ENCODE measurements around the gene B3GNT2. TPM values are rescaled to one million over a fixed set of nuclear protein-coding genes. Genes with fewer than 3 reads are reported as not detected.

Gene B3GNT2
- total and polyA plus RNA-seq, 7 donors, result 12.3 to 25.8 (median 19.3) TPM

DNA sequence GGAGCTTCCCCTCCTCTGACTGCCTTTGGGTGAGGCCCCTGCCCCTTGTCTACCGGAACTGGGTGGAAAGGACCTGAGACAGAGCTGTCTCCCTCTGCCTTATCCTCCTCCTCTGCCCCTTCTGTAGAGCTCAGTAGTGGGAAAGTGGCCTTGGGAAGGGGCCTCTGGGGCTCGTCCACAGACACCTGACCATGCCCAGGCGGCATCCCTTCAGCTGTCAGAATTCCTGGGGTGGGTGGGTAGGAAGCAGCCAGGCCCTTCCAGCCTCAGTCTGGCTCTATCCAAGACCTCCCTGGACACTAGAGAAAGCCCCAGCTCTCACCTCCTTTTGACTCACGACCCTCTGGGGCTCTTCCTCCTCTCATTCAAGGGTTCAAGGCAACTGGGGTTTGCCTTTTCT is 35.6 kb downstream of the B3GNT2 start:
- no peaks in the 10 kb centered on the region for H3K27me3 ChIP-seq
- intact Hi-C loops (cut with DNase I), result no loop called here
- no peak for DNase-seq
- H3K27ac ChIP-seq, result no peak overlapping the region
- 74 to 87% methylated on average over 4 of the region's 4 CpGs for WGBS, 2 donors
- H3K9me3 ChIP-seq, result no peaks in the 10 kb centered on the region
- H3K4me3 ChIP-seq, result no peak overlapping the region
- no peaks in the 10 kb centered on the region for H3K36me3 ChIP-seq
- H3K4me1 ChIP-seq, result peaks cover 0 to 4% (median 0%) of the 10 kb centered on the region in 4 donors
- TF ChIP-seq POLR2A (IDR thresholded peaks at IDR 0.05) (no peak), EP300 (IDR thresholded peaks at IDR 0.05) (no peak), POLR2AphosphoS5 (IDR thresholded peaks at IDR 0.05) (no peak)
- TF ChIP-seq, protein P1, sequence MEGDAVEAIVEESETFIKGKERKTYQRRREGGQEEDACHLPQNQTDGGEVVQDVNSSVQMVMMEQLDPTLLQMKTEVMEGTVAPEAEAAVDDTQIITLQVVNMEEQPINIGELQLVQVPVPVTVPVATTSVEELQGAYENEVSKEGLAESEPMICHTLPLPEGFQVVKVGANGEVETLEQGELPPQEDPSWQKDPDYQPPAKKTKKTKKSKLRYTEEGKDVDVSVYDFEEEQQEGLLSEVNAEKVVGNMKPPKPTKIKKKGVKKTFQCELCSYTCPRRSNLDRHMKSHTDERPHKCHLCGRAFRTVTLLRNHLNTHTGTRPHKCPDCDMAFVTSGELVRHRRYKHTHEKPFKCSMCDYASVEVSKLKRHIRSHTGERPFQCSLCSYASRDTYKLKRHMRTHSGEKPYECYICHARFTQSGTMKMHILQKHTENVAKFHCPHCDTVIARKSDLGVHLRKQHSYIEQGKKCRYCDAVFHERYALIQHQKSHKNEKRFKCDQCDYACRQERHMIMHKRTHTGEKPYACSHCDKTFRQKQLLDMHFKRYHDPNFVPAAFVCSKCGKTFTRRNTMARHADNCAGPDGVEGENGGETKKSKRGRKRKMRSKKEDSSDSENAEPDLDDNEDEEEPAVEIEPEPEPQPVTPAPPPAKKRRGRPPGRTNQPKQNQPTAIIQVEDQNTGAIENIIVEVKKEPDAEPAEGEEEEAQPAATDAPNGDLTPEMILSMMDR (IDR thresholded peaks at IDR 0.05), result no peak

DNA sequence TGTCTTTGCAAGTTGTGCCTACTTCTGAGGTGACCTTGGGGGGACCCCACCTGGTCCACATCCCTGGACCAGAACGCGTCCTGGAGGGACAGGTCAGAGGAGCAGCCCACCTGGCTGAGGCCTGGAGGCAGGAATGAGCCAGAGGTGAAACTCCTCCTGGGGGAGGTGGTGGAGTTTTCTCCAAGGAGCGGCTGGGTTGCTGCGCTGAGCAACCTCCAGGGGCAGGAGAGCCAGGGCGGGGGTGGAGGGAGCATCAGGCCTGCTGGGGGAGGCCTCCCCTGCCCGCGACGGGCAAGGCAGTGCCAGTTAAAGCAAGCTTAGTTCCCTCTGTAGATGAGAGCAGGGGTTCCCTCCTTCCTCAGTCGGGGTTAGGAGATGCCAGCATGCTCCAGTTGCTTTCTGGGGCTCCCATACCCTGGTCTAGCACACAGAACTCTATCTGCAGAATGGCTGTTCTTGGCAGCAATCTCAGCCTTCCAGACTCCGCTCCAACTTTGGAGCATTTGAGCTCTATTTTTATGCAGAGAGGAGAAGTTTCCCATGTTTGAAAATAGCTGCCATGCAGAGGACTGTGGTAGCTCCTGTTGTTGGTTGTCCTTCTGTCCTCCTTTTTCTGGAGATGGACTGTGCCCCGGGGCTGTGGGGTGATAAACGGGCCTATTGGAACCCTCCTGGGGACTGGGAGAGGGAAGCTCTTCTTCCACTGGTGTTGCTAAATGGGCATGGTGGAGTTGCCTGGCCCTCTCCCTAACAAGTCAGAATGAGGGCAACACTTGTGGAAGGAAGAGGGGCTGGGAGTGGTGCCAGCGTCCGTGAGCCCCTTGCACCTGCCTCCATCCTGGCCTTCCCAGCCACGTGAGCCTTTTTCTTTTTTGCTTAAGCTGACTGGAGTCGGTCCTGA is 39.1 kb downstream of the B3GNT2 start:
- intact Hi-C loops (cut with DNase I), result no loop called here
- Histone ChIP-seq H3K9me3 (no peaks in the 10 kb centered on the region), H3K27me3 (no peaks in the 10 kb centered on the region), H3K27ac (no peak overlapping the region), H3K36me3 (no peaks in the 10 kb centered on the region), H3K4me1 (peaks cover 0 to 4% (median 0%) of the 10 kb centered on the region in 4 donors), H3K4me3 (no peak overlapping the region)
- DNase-seq, result no peak
- 89 to 93% methylated on average over 16 of the region's 16 CpGs for WGBS, 2 donors
- TF ChIP-seq POLR2AphosphoS5 (IDR thresholded peaks at IDR 0.05), result no peak
- no peak for TF ChIP-seq EP300 (IDR thresholded peaks at IDR 0.05)
- no peak for TF ChIP-seq POLR2A (IDR thresholded peaks at IDR 0.05)
- TF ChIP-seq, protein P1 (IDR thresholded peaks at IDR 0.05), result no peak

DNA sequence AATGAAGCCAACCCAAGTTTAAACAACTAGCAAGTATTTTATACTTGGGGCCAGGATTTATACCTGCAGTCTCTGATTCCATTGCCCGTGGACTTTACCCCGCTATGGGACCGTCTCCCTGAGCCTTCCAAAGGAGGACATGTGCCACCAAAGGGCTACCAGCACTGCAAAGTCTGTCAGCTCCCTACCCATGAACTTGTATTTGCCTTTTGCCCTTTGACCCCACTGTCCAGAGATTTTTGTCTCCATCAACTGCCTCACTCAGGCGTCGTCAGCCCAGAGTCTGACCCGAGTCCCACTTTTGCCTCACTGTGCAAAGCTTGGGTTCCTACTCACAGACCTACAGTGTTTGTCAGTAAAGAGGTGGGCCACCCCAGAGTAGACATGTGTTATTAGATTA is 40.6 kb downstream of the B3GNT2 start:
- 93 to 96% methylated on average over 6 of the region's 6 CpGs for WGBS, 2 donors
- no peaks in the 10 kb centered on the region for H3K36me3 ChIP-seq
- H3K9me3 ChIP-seq, result no peaks in the 10 kb centered on the region
- H3K4me1 ChIP-seq, result peaks cover 0 to 4% (median 0%) of the 10 kb centered on the region in 4 donors
- no peak for TF ChIP-seq EP300 (IDR thresholded peaks at IDR 0.05)
- TF ChIP-seq POLR2AphosphoS5 (IDR thresholded peaks at IDR 0.05), result no peak
- TF ChIP-seq POLR2A (IDR thresholded peaks at IDR 0.05), result no peak
- TF ChIP-seq, protein P1 (IDR thresholded peaks at IDR 0.05), result no peak
- no peak overlapping the region for H3K27ac ChIP-seq
- no peak for DNase-seq
- H3K4me3 ChIP-seq, result no peak overlapping the region
- H3K27me3 ChIP-seq, result no peaks in the 10 kb centered on the region
- intact Hi-C loops (cut with DNase I), result no loop called here

DNA sequence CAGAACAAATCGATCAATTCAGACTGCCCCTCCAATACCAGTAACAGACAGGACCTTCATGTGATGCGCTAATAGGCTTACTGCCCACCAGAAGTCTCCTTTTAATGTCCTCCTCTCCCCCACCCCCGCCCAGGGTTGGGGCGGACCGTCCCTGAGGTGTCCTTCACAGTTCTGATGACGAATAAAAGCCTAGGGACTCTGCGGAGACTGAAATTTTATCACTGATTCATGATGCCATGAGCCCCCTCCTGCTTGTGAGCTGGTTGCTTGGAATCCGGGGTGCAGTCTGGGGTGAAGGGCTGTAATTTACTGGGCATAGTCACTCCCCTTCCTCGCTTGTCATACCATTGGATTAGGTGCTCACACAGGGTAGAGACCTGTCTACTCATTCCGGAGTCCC is 42.3 kb downstream of the B3GNT2 start:
- H3K4me1 ChIP-seq, result peaks cover 0 to 4% (median 0%) of the 10 kb centered on the region in 4 donors
- WGBS, 2 donors, result 95 to 97% methylated on average over 10 of the region's 10 CpGs
- intact Hi-C loops (cut with DNase I), result no loop called here
- no peaks in the 10 kb centered on the region for H3K9me3 ChIP-seq
- no peak for TF ChIP-seq EP300 (IDR thresholded peaks at IDR 0.05)
- no peaks in the 10 kb centered on the region for H3K27me3 ChIP-seq
- no peak overlapping the region for H3K4me3 ChIP-seq
- H3K27ac ChIP-seq, result no peak overlapping the region
- DNase-seq, result no peak
- H3K36me3 ChIP-seq, result no peaks in the 10 kb centered on the region

DNA sequence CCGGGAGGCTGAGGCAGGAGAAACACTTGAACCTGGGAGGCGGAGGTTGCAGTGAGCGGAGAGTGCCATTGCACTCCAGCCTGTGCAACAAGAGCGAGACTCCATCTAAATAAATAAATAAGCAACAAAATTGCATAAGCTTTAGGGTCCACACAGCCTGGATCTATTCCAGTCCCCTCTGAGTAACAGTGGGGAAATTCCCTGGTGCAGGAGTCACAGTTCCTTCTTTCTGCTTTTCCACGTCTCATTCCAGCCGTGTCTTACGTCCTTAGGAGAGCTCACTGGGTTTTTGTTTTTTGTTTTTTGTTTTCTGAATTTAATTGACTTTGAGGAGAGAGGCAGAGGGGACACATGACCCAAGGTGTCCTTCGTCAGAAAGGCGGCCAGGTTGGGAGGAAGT is 44.6 kb downstream of the B3GNT2 start:
- H3K4me1 ChIP-seq, result no peaks in the 10 kb centered on the region
- intact Hi-C loops (cut with DNase I), result no loop called here
- H3K36me3 ChIP-seq, result no peaks in the 10 kb centered on the region
- H3K27me3 ChIP-seq, result no peaks in the 10 kb centered on the region
- H3K27ac ChIP-seq, result no peak overlapping the region
- no peak overlapping the region for H3K4me3 ChIP-seq
- TF ChIP-seq, protein P1 (IDR thresholded peaks at IDR 0.05), result no peak
- TF ChIP-seq POLR2AphosphoS5 (IDR thresholded peaks at IDR 0.05) (no peak), POLR2A (IDR thresholded peaks at IDR 0.05) (no peak), EP300 (IDR thresholded peaks at IDR 0.05) (no peak)
- 90 to 94% methylated on average over 9 of the region's 9 CpGs for WGBS, 2 donors
- no peak for DNase-seq
- H3K9me3 ChIP-seq, result no peaks in the 10 kb centered on the region
